IPS-18a (cell line): ENCODE data around the gene RAD23A.
"Not testable (repeated sequence)": the region's sequence is repeated elsewhere in the genome, so short reads cannot be mapped to it uniquely, and the experiment has no call there.

Experiments
- H3K27ac ChIP-seq: one replicate; pipeline ENCODE4 v1.5.1; 2013; ENCODE audit warnings: low read length
- H3K27me3 ChIP-seq: one replicate; pipeline ENCODE4 v1.6.1; 2013; ENCODE audit warnings: mild to moderate bottlenecking, low read length; ENCODE audit not compliant: control insufficient read depth, insufficient read depth
- H3K36me3 ChIP-seq: one replicate; pipeline ENCODE4 v1.6.1; 2013; ENCODE audit warnings: low read depth, low read length; ENCODE audit not compliant: control insufficient read depth
- H3K4me1 ChIP-seq: one replicate; pipeline ENCODE4 v1.6.1; 2013; ENCODE audit warnings: low read depth, low read length; ENCODE audit not compliant: control insufficient read depth
- H3K4me3 ChIP-seq: one replicate; pipeline ENCODE4 v1.5.1; 2013; ENCODE audit warnings: low read length
- H3K9ac ChIP-seq: one replicate; pipeline ENCODE4 v1.6.1; 2013; ENCODE audit warnings: mild to moderate bottlenecking, low read length, moderate library complexity
- H3K9me3 ChIP-seq: one replicate; pipeline ENCODE4 v1.6.1; 2013; ENCODE audit warnings: low read depth, low read length; ENCODE audit not compliant: control insufficient read depth

Gene RAD23A

GRCh38 chr19:12939975-12940423 is 5.7 kb upstream of the RAD23A start:
- Histone ChIP-seq H3K4me3 (peak overlapping the region; percentile 97), H3K27ac (no peak overlapping the region), H3K9me3 (no peaks in the 10 kb centered on the region), H3K9ac (peak overlapping the region; percentile 88), H3K4me1 (peaks cover 16% of the 10 kb centered on the region), H3K27me3 (no peaks in the 10 kb centered on the region), H3K36me3 (peaks cover 52% of the 10 kb centered on the region)

GRCh38 chr19:12940897-12941296 is 4.8 kb upstream of the RAD23A start:
- Histone ChIP-seq H3K27me3 (no peaks in the 10 kb centered on the region), H3K36me3 (peaks cover 52% of the 10 kb centered on the region), H3K4me3 (no peak overlapping the region), H3K4me1 (peaks cover 16% of the 10 kb centered on the region), H3K9ac (no peak overlapping the region), H3K9me3 (no peaks in the 10 kb centered on the region), H3K27ac (no peak overlapping the region)

- H3K9me3 ChIP-seq = no peaks in the 10 kb centered on the region
- H3K9ac ChIP-seq = no peak overlapping the region
- H3K4me1 ChIP-seq = peaks cover 14% of the 10 kb centered on the region
- no peak overlapping the region for H3K27ac ChIP-seq
- peaks cover 63% of the 10 kb centered on the region for H3K36me3 ChIP-seq
- H3K4me3 ChIP-seq = no peak overlapping the region
- H3K27me3 ChIP-seq = no peaks in the 10 kb centered on the region
These were observed 2.1 kb upstream of the RAD23A start for GRCh38 chr19:12943437-12944044.

- Histone ChIP-seq H3K9ac (no peak overlapping the region), H3K36me3 (peaks cover 70% of the 10 kb centered on the region), H3K27me3 (no peaks in the 10 kb centered on the region), H3K27ac (no peak overlapping the region), H3K4me3 (no peak overlapping the region), H3K4me1 (peaks cover 14% of the 10 kb centered on the region), H3K9me3 (no peaks in the 10 kb centered on the region)
These were observed 1.5 kb upstream of the RAD23A start for GRCh38 chr19:12944104-12944674.

GRCh38 chr19:12946092-12946721 is 545 bp downstream of the RAD23A start:
- peak overlapping the region; percentile 71 for H3K27ac ChIP-seq
- H3K36me3 ChIP-seq = peaks cover 67% of the 10 kb centered on the region
- H3K4me3 ChIP-seq = peak overlapping the region; percentile 95
- no peaks in the 10 kb centered on the region for H3K27me3 ChIP-seq
- H3K9me3 ChIP-seq = no peaks in the 10 kb centered on the region
- peak overlapping the region; percentile 92 for H3K9ac ChIP-seq
- H3K4me1 ChIP-seq = peaks cover 5% of the 10 kb centered on the region

- H3K4me3 ChIP-seq = peak overlapping the region; percentile 95
- H3K4me1 ChIP-seq = peaks cover 5% of the 10 kb centered on the region
- H3K27ac ChIP-seq = peak overlapping the region; percentile 71
- no peaks in the 10 kb centered on the region for H3K27me3 ChIP-seq
- peaks cover 67% of the 10 kb centered on the region for H3K36me3 ChIP-seq
- H3K9me3 ChIP-seq = no peaks in the 10 kb centered on the region
- peak overlapping the region; percentile 92 for H3K9ac ChIP-seq
These were observed 1.3 kb downstream of the RAD23A start for GRCh38 chr19:12946731-12947496.

- no peak overlapping the region for H3K27ac ChIP-seq
- peaks cover 66% of the 10 kb centered on the region for H3K36me3 ChIP-seq
- no peak overlapping the region for H3K4me3 ChIP-seq
- H3K9me3 ChIP-seq = no peaks in the 10 kb centered on the region
- no peak overlapping the region for H3K9ac ChIP-seq
- H3K27me3 ChIP-seq = no peaks in the 10 kb centered on the region
- peaks cover 10% of the 10 kb centered on the region for H3K4me1 ChIP-seq
These were observed 2.3 kb downstream of the RAD23A start for GRCh38 chr19:12947702-12948611.

- Histone ChIP-seq H3K36me3 (peaks cover 65% of the 10 kb centered on the region), H3K27ac (no peak overlapping the region)
These were observed 3.1 kb downstream of the RAD23A start for GRCh38 chr19:12948612-12949362.

GRCh38 chr19:12949363-12950283 is 4.0 kb downstream of the RAD23A start:
- Histone ChIP-seq H3K9ac (no peak overlapping the region), H3K9me3 (no peaks in the 10 kb centered on the region), H3K36me3 (peaks cover 65% of the 10 kb centered on the region), H3K27me3 (no peaks in the 10 kb centered on the region), H3K4me3 (no peak overlapping the region), H3K27ac (no peak overlapping the region), H3K4me1 (peaks cover 10% of the 10 kb centered on the region)

More at GRCh38 chr19:12948612-12949362, 3.1 kb downstream of the RAD23A start:
- no peaks in the 10 kb centered on the region for H3K9me3 ChIP-seq
- no peak overlapping the region for H3K9ac ChIP-seq
- H3K27me3 ChIP-seq = no peaks in the 10 kb centered on the region
- peaks cover 10% of the 10 kb centered on the region for H3K4me1 ChIP-seq
- H3K4me3 ChIP-seq = no peak overlapping the region

GRCh38 chr19:12952050-12952449 is 6.4 kb downstream of the RAD23A start:
- not testable (repeated sequence) for H3K4me3 ChIP-seq, H3K9ac ChIP-seq, H3K27ac ChIP-seq, H3K27me3 ChIP-seq, H3K9me3 ChIP-seq, H3K4me1 ChIP-seq
- peaks cover 66% of the 10 kb centered on the region for H3K36me3 ChIP-seq
